K562 (cell line): ENCODE measurements around the gene STEEP1. TPM values are rescaled to one million over a fixed set of nuclear protein-coding genes. Genes with fewer than 3 reads are reported as not detected.
A peak's percentile ranks its signal among the peaks of the same experiment; 100 is the strongest.

Experiments used
- CREB1 ChIP-seq, 2 experiments: sonication (generic) in 1 of 2; formaldehyde crosslinking in 1 of 2; IDR thresholded peaks; 2 replicates each; pipeline versions ENCODE4 v1.6.1 to v1.8.0; 2012 to 2022; ENCODE audit warnings: inconsistent platforms in 1 of 2, mild to moderate bottlenecking in 1 of 2, missing genetic modification reagents in 1 of 2, moderate library complexity in 1 of 2
- EGR1 ChIP-seq: fragments of 450-650 bp; conservative IDR thresholded peaks from 2 replicates; pipeline ENCODE4 v1.6.1; 2017; ENCODE audit warnings: mild to moderate bottlenecking
- ELF1 ChIP-seq: fragments of 200-800 bp; sonication (Bioruptor generic); IDR thresholded peaks from 2 replicates; pipeline ENCODE4 v1.6.1; 2016; ENCODE audit warnings: missing genetic modification characterization, missing compliant biosample characterization
- ETV1 ChIP-seq: fragments of 450-650 bp; conservative IDR thresholded peaks from 2 replicates; pipeline ENCODE4 v1.6.1; 2016; ENCODE audit warnings: missing genetic modification characterization, control low read depth, low read depth, missing compliant biosample characterization
- FOSL1 ChIP-seq: fragments of 200-800 bp; sonication (Bioruptor generic); conservative IDR thresholded peaks from 2 replicates; pipeline ENCODE4 v1.6.1; 2016; ENCODE audit warnings: missing genetic modification characterization, missing compliant biosample characterization
- HNRNPLL ChIP-seq: fragments of 200-400 bp; formaldehyde crosslinking; IDR thresholded peaks from 2 replicates; pipeline ENCODE4 v1.6.1; 2017; ENCODE audit warnings: low read length, low read depth, mild to moderate bottlenecking; ENCODE audit not compliant: poor library complexity, severe bottlenecking
- KDM4B ChIP-seq, 2 experiments: fragments of 450-650 bp in 1 of 2; sonication (generic) in 1 of 2; IDR thresholded peaks; 2 replicates each; pipeline ENCODE4 v1.6.1; 2016 to 2017; ENCODE audit warnings: borderline replicate concordance in 2 of 2, antibody characterized with exemption in 1 of 2, low read depth in 1 of 2, mild to moderate bottlenecking in 1 of 2
- NFRKB ChIP-seq: fragments of 450-650 bp; IDR thresholded peaks from 2 replicates; pipeline ENCODE4 v1.6.1; 2016; ENCODE audit warnings: low read depth
- OTX1 ChIP-seq: fragments of 450-650 bp; formaldehyde crosslinking; IDR thresholded peaks from 2 replicates; pipeline ENCODE4 v1.4.0; 2022; ENCODE audit warnings: mild to moderate bottlenecking
- PHB ChIP-seq: fragments of 250-450 bp; sonication (Bioruptor Pico); IDR thresholded peaks from 2 replicates; pipeline ENCODE4 v1.5.0; 2021
- SREBF1 ChIP-seq: fragments of 150-350 bp; IDR thresholded peaks from 2 replicates; pipeline ENCODE4 v1.6.1; 2014; ENCODE audit warnings: antibody characterized with exemption, low read depth, low read length, borderline replicate concordance
- XRCC4 ChIP-seq: IDR thresholded peaks from one replicate; pipeline ENCODE4 v1.6.1; 2011; ENCODE audit not compliant: insufficient read depth, insufficient read length; ENCODE audit errors: extremely low read depth
- ZNF695 ChIP-seq: fragments of 450-650 bp; formaldehyde crosslinking; IDR thresholded peaks from 2 replicates; pipeline ENCODE4 v1.4.0; 2020; ENCODE audit warnings: mild to moderate bottlenecking, moderate library complexity
- polyA plus RNA-seq, 8 experiments: library from polyadenylated mRNA; depleted of rRNA in 4 of 8; stranded (reverse) in 5 of 8; unstranded in 3 of 8; fragments of >200 nt; fragmentation: Nextera tagmentation in 2 of 8; fragmentation: Illumina TruSeq in 1 of 8; extraction: Ambion mirVana in 2 of 8; extraction: Trizol in 1 of 8; gene quantifications; 2 replicates each; pipeline versions ENCODE4 v1.2.1 to v1.2.3, GENCODE V29; 2011 to 2014; ENCODE audit warnings: inconsistent platforms in 1 of 8, missing spikeins in 1 of 8
- total RNA-seq, 7 experiments: library from RNA; depleted of rRNA in 6 of 7; stranded (reverse); fragments of >200 nt in 6 of 7; fragmentation: Illumina TruSeq in 2 of 7; extraction: Trizol in 2 of 7; gene quantifications; 2 replicates each; pipeline versions ENCODE4 v1.2.1 to v1.2.3, GENCODE V29; 2011 to 2021; ENCODE audit warnings: low replicate concordance in 1 of 7
- TF ChIP-seq, protein P1 (sequence below): fragments of 450-650 bp; IDR thresholded peaks from 2 replicates; pipeline ENCODE4 v1.7.0; 2016; ENCODE audit warnings: borderline replicate concordance
- TF ChIP-seq, protein P2 (sequence below), 2 experiments: IDR thresholded peaks; 2 replicates each; pipeline ENCODE4 v1.6.1; 2011; ENCODE audit warnings: borderline replicate concordance in 1 of 2, control low read depth in 1 of 2, low read depth in 1 of 2, low read length in 1 of 2, mild to moderate bottlenecking in 1 of 2, mixed read lengths in 1 of 2, moderate library complexity in 1 of 2; ENCODE audit not compliant: insufficient read depth in 1 of 2, insufficient read length in 1 of 2, poor library complexity in 1 of 2, severe bottlenecking in 1 of 2; ENCODE audit errors: extremely low read depth in 1 of 2
- TF ChIP-seq, protein P3 (sequence below): fragments of 250-450 bp; sonication (Bioruptor Pico); IDR thresholded peaks from 2 replicates; pipeline ENCODE4 v1.9.0; 2021; ENCODE audit warnings: mild to moderate bottlenecking, inconsistent platforms

STEEP1 gene
- total and polyA plus RNA-seq, 9 of the 15 experiments (the other 6 are each of a cell fraction or from before 2014, with no cell fraction given) = 15.0 to 73.7 (median 40.3) TPM

DNA sequence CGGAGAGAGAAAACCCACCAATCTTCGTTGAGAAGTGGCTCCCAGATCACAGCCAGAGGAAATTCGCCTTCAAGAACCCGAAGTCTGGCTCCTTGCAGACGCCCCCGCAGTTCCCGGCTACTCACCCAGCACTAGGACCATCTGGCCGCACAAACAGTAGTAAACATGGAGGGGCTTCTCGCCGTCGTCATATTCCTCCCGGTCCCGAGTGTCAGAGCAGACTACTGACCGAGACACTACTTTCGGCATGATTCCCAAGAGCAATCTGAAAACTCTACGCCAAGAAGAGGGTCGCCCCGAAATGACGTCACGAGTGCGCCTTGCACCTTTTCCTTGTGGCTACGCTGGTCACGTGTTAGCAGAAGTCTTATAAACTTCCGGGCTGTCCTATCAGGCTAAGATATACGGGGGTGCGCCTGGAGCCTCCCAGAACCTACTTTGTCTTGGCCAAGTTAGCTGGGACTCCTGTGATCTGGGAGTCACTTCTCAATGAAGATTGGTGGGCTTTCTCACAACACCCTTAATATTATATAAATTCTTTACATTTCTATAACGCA, at the start of gene STEEP1 (continued):
- TF ChIP-seq FOSL1 (tag) (peak; percentile 25; the same call in 1 of the 2 replicates), ETV1 (tag) (peak; percentile 92), SREBF1 (peak; percentile 79), CREB1 (IDR thresholded peaks at IDR 0.05) (peak; percentile 95), CREB1 (CRISPR knock-in tag; IDR thresholded peaks at IDR 0.05) (peak; percentile 97), KDM4B (IDR thresholded peaks at IDR 0.05; ENCODE audit: borderline replicate concordance in 2 of 2, low read depth in 1 of 2) (0 out of 4 replicates have a peak, but pooled peaks of 1 of the 2 experiments have one; percentile 24), NFRKB (no peak), OTX1 (no peak), ELF1 (tag) (peak; percentile 87), HNRNPLL (peak; percentile 65), ZNF695 (no peak), EGR1 (peak; percentile 88), PHB (CRISPR knock-in tag) (no peak), XRCC4 (no peak)
- TF ChIP-seq, protein P1, sequence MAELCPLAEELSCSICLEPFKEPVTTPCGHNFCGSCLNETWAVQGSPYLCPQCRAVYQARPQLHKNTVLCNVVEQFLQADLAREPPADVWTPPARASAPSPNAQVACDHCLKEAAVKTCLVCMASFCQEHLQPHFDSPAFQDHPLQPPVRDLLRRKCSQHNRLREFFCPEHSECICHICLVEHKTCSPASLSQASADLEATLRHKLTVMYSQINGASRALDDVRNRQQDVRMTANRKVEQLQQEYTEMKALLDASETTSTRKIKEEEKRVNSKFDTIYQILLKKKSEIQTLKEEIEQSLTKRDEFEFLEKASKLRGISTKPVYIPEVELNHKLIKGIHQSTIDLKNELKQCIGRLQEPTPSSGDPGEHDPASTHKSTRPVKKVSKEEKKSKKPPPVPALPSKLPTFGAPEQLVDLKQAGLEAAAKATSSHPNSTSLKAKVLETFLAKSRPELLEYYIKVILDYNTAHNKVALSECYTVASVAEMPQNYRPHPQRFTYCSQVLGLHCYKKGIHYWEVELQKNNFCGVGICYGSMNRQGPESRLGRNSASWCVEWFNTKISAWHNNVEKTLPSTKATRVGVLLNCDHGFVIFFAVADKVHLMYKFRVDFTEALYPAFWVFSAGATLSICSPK = no peak
- TF ChIP-seq, protein P2, sequence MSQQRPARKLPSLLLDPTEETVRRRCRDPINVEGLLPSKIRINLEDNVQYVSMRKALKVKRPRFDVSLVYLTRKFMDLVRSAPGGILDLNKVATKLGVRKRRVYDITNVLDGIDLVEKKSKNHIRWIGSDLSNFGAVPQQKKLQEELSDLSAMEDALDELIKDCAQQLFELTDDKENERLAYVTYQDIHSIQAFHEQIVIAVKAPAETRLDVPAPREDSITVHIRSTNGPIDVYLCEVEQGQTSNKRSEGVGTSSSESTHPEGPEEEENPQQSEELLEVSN (IDR thresholded peaks at IDR 0.05; ENCODE audit: borderline replicate concordance in 1 of 2, extremely low read depth in 1 of 2, insufficient read depth in 1 of 2, insufficient read length in 1 of 2, low read depth in 1 of 2, low read length in 1 of 2, poor library complexity in 1 of 2, severe bottlenecking in 1 of 2) = peak in 1 of 2 experiments; percentile 38
- TF ChIP-seq, protein P3, sequence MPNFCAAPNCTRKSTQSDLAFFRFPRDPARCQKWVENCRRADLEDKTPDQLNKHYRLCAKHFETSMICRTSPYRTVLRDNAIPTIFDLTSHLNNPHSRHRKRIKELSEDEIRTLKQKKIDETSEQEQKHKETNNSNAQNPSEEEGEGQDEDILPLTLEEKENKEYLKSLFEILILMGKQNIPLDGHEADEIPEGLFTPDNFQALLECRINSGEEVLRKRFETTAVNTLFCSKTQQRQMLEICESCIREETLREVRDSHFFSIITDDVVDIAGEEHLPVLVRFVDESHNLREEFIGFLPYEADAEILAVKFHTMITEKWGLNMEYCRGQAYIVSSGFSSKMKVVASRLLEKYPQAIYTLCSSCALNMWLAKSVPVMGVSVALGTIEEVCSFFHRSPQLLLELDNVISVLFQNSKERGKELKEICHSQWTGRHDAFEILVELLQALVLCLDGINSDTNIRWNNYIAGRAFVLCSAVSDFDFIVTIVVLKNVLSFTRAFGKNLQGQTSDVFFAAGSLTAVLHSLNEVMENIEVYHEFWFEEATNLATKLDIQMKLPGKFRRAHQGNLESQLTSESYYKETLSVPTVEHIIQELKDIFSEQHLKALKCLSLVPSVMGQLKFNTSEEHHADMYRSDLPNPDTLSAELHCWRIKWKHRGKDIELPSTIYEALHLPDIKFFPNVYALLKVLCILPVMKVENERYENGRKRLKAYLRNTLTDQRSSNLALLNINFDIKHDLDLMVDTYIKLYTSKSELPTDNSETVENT = no peak
